ENCODE results near the gene CHST4.
A peak's percentile ranks its signal among the peaks of the same experiment; 100 is the strongest.

- peak; percentile 92 for TF ChIP-seq POLR2AphosphoS5 (IDR thresholded peaks at IDR 0.05)
- TF ChIP-seq CTCF (IDR thresholded peaks at IDR 0.05) = peak in 1 of 4 experiments; percentile 20
- peak; percentile 62 for TF ChIP-seq POLR2A (IDR thresholded peaks at IDR 0.05)
These were observed 42.0 kb upstream of the CHST4 start for GRCh38 chr16:71484006-71484893.

All from prostate gland (tissue), 2 donors.